ENCODE results near the gene SAMMSON. TPM values are rescaled to one million over a fixed set of nuclear protein-coding genes. Genes with fewer than 3 reads are reported as not detected.

The SAMMSON gene
- total and polyA plus RNA-seq, 2 experiments from 2014 or later, result not detected

- TF ChIP-seq ZNF462 (CRISPR knock-in tag; IDR thresholded peaks at IDR 0.05) (no peak), NANOG (IDR thresholded peaks at IDR 0.05; ENCODE audit: borderline replicate concordance) (no peak)
Observed at GRCh38 chr3:70094197-70094596, 94.7 kb downstream of the SAMMSON start (continued).

- DNase-seq (ENCODE audit: low spot score) (no peak), ATAC-seq (no peak)
- Histone ChIP-seq H3K9me2 (ENCODE audit: insufficient read depth) (no peaks in the 10 kb centered on the region), H3K36me3 (ENCODE audit: insufficient read depth) (no peaks in the 10 kb centered on the region), H3K27me3 (ENCODE audit: insufficient read depth) (no peaks in the 10 kb centered on the region), H3K4me2 (no peak overlapping the region), H4K20me1 (replicated peaks; ENCODE audit: insufficient read depth) (no peaks in the 10 kb centered on the region), H3K79me2 (replicated peaks; ENCODE audit: insufficient read depth) (no peaks in the 10 kb centered on the region), H3F3A (replicated peaks; ENCODE audit: low read depth) (no peaks in the 10 kb centered on the region), H3K27ac (ENCODE audit: low read depth) (no peak overlapping the region), H2AFZ (no peak overlapping the region), H3K4me3 (no peak overlapping the region), H3K4me1 (ENCODE audit: insufficient read depth) (no peaks in the 10 kb centered on the region)
- TF ChIP-seq NANOG (IDR thresholded peaks at IDR 0.05; ENCODE audit: borderline replicate concordance), result no peak
- TF ChIP-seq EZH2phosphoT487 (IDR thresholded peaks at IDR 0.05; ENCODE audit: unreplicated experiment), result no peak
- no peak for TF ChIP-seq REST (IDR thresholded peaks at IDR 0.05; ENCODE audit: unreplicated experiment)
- no peak for TF ChIP-seq STAT1 (IDR thresholded peaks at IDR 0.05; ENCODE audit: unreplicated experiment)
- TF ChIP-seq CREB1 (CRISPR knock-in tag; IDR thresholded peaks at IDR 0.05; ENCODE audit: low read depth), result no peak
- TF ChIP-seq ZNF114 (CRISPR knock-in tag; IDR thresholded peaks at IDR 0.05), result no peak
- Mint-ChIP-seq H3K27ac (no peak overlapping the region), H3K4me3 (no peak overlapping the region), H3K27me3 (ENCODE audit: insufficient read depth, low read depth, poor library complexity) (no peaks in the 10 kb centered on the region), H3K36me3 (ENCODE audit: low read depth) (peaks cover 3% of the 10 kb centered on the region; the same call in 2 of the 3 replicates), H3K9me3 (no peaks in the 10 kb centered on the region; the same call in 2 of the 3 replicates), H3K4me1 (no peaks in the 10 kb centered on the region; the same call in 2 of the 3 replicates)
Observed at GRCh38 chr3:70095260-70095659, 95.7 kb downstream of the SAMMSON start.

All from GM23338 (cell line).